GM12874 (cell line): Measurements from ENCODE around the gene IER5.

Experiments
- TF ChIP-seq, protein P1 (sequence below): IDR thresholded peaks from 2 replicates; pipeline ENCODE4 v1.5.1; 2011; ENCODE audit warnings: low read depth, mild to moderate bottlenecking, control low read depth, low read length, moderate library complexity; ENCODE audit not compliant: insufficient read depth

The IER5 gene

GRCh38 chr1:181064011-181064623 lies 24.4 kb upstream of the IER5 start:
- TF ChIP-seq, protein P1, sequence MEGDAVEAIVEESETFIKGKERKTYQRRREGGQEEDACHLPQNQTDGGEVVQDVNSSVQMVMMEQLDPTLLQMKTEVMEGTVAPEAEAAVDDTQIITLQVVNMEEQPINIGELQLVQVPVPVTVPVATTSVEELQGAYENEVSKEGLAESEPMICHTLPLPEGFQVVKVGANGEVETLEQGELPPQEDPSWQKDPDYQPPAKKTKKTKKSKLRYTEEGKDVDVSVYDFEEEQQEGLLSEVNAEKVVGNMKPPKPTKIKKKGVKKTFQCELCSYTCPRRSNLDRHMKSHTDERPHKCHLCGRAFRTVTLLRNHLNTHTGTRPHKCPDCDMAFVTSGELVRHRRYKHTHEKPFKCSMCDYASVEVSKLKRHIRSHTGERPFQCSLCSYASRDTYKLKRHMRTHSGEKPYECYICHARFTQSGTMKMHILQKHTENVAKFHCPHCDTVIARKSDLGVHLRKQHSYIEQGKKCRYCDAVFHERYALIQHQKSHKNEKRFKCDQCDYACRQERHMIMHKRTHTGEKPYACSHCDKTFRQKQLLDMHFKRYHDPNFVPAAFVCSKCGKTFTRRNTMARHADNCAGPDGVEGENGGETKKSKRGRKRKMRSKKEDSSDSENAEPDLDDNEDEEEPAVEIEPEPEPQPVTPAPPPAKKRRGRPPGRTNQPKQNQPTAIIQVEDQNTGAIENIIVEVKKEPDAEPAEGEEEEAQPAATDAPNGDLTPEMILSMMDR = no peak

- TF ChIP-seq, protein P1 = no peak
These were observed 23.8 kb upstream of the IER5 start for GRCh38 chr1:181064702-181065101.

DNA sequence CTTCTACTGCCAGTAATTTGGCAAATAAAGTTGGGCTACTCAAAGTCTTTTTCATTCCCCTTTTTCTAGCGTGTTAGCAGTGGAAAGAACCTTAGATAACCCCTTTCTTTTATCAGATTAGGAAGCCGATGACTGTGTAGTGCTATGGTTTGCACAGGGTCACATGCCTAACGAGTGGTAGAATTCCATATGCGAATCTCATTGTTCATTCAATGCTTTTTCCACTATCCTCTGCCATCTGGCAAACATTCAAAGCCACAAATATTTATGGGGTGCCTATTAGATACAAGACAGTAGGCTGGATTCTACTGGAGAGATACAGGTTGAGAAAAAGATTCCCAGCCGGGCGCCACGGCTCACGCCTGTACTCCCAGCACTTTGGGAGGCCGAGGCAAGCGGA lies 14.9 kb upstream of the IER5 start:
- TF ChIP-seq, protein P1 = no peak

DNA sequence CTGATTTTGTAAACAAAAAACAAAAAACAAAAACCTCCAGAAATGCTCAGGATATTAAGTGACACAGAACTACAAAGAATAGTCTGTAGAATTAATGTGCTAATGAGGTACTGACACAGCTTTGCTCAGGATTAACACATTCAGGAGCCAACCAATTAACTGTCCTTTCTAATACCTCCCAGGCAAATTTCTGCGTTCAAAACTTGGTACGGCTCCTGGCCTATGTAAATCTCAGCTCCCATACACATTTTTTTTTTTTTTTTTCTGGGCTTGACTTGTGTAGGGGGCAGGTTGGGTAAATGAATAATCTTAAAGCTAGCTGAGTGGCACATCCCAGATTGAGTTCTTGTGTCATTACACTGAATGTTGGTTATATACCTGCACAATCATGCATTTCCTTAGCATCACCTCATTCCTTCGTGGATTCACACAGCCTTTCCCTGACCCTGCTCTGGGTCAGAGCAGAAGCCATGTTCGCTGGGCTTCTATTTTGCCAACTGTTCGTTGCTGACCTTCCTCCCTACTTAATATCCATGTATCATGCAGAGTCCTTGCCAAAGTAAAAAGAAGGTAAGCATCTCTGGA lies 12.6 kb upstream of the IER5 start:
- TF ChIP-seq, protein P1 = no peak

DNA sequence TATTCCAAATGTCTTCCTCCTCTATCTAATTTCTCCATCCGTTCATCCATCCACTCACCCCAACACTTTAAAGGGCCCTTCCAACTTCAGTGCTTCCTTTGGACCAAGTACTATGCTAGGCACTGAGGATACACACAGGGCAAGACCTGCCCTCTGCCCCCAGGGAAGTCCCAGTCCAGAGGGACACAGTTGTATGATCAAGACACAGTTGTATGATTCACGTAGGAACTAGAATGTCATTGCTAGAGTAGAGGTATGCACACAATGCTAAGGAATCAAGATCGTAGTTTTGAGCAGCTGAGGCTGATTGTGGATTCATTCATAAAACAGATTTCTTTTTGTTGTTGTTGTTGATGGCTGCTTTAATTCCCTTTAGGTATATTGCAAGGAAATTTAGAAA lies 11.6 kb upstream of the IER5 start:
- TF ChIP-seq, protein P1 = no peak

DNA sequence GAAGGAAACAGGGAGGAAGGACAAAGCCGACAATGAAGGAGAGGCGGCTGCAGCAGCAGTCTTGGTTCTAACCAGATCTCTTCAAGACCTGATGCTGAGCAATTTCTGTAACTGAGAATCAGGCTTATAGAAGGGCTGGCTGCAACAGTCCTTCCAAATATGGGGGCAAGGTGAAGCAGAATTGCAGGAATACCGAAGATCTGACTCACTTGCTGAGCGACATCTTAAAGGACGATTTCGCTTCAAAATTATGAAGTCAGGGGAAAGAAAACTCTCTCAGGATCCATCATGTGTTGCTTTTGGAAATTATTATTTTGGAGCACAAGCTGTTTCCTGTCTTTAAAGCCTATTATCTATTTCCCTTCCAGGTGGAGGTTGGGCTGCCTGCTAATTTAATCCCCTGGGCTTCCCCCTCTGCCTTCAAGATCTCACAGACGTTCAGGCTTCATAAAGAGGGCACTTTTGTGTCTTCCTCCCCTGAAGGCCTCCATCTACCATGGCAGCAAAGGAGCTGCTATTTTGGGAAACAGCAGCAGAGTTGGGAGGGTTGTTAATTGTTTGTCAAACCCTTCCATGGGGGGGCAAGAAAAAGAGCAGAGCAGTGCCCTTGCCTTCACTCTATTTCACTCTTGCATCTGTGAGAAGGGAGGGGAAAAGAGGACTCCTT lies 10.8 kb upstream of the IER5 start:
- TF ChIP-seq, protein P1 = no peak

DNA sequence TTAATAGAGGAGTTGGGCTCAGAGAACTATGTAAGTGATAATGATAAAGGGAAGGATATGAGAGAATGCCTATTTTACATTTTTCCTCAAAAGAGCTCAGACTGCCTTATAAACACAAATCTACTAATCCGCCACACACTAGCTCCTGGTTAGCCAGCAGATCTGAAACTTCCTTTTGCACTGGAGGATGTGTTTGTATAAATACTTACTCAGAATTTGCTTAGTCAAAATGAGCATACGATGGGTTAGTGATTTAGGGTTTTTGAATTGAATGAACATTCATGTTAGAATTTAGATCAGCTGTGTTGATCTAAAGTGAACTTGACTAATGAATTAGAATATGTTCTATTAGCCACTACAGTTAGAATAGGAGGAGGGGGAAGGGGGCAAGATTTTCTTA lies 9.1 kb upstream of the IER5 start:
- TF ChIP-seq, protein P1 = no peak
